Measurements from ENCODE around the gene XYLT1.

Gene XYLT1

GRCh38 chr16:17215936-17216335 is 254.8 kb downstream of the XYLT1 start:
- no peak for DNase-seq (ENCODE audit: low read depth)
- H3K4me3 ChIP-seq (ENCODE audit: low read depth, low read length) = no peak overlapping the region
- no peak for TF ChIP-seq CTCF (IDR thresholded peaks at IDR 0.05; ENCODE audit: insufficient read depth, low read depth, low read length, missing control alignments)

GRCh38 chr16:17215306-17215705 is 255.5 kb downstream of the XYLT1 start:
- DNase-seq (ENCODE audit: low read depth) = no peak
- no peak for TF ChIP-seq CTCF (IDR thresholded peaks at IDR 0.05; ENCODE audit: insufficient read depth, low read depth, low read length, missing control alignments)
- H3K4me3 ChIP-seq (ENCODE audit: low read depth, low read length) = no peak overlapping the region

GRCh38 chr16:17213974-17214373 is 256.8 kb downstream of the XYLT1 start:
- TF ChIP-seq CTCF (IDR thresholded peaks at IDR 0.05; ENCODE audit: insufficient read depth, low read depth, low read length, missing control alignments) = no peak
- DNase-seq (ENCODE audit: low read depth) = no peak
- H3K4me3 ChIP-seq (ENCODE audit: low read depth, low read length) = no peak overlapping the region

GRCh38 chr16:17213025-17213424 is 257.7 kb downstream of the XYLT1 start:
- no peak for DNase-seq (ENCODE audit: low read depth)
- no peak for TF ChIP-seq CTCF (IDR thresholded peaks at IDR 0.05; ENCODE audit: insufficient read depth, low read depth, low read length, missing control alignments)
- H3K4me3 ChIP-seq (ENCODE audit: low read depth, low read length) = no peak overlapping the region

- no peak for DNase-seq (ENCODE audit: low read depth)
- no peak for TF ChIP-seq CTCF (IDR thresholded peaks at IDR 0.05; ENCODE audit: insufficient read depth, low read depth, low read length, missing control alignments)
- no peak overlapping the region for H3K4me3 ChIP-seq (ENCODE audit: low read depth, low read length)
Observed at GRCh38 chr16:17212606-17213005, 258.2 kb downstream of the XYLT1 start.

- H3K4me3 ChIP-seq (ENCODE audit: low read depth, low read length) = no peak overlapping the region
- DNase-seq (ENCODE audit: low read depth) = peak; percentile 35
- peak; percentile 42 for TF ChIP-seq CTCF (IDR thresholded peaks at IDR 0.05; ENCODE audit: insufficient read depth, low read depth, low read length, missing control alignments)
Observed at GRCh38 chr16:17211797-17212196, 259.0 kb downstream of the XYLT1 start.

- TF ChIP-seq CTCF (IDR thresholded peaks at IDR 0.05; ENCODE audit: insufficient read depth, low read depth, low read length, missing control alignments) = no peak
- no peak overlapping the region for H3K4me3 ChIP-seq (ENCODE audit: low read depth, low read length)
- DNase-seq (ENCODE audit: low read depth) = no peak
Observed at GRCh38 chr16:17206712-17207111, 264.0 kb downstream of the XYLT1 start.

Data from GM12865 (cell line).